Choroid plexus epithelial cell (primary cell): ENCODE measurements around the gene CHKA.

ENCODE experiments used
- DNase-seq: peaks from one replicate; pipeline ENCODE4 v3.0.0-alpha.2; 2010; ENCODE audit warnings: low read depth
- H3K4me3 ChIP-seq: 2 replicates; pipeline ENCODE4 v1.5.1; 2011; ENCODE audit warnings: low read depth, mild to moderate bottlenecking, control low read depth, low read length, moderate library complexity
- TF ChIP-seq, protein P1 (sequence below): conservative IDR thresholded peaks from 2 replicates; pipeline ENCODE4 v1.5.1; 2011; ENCODE audit warnings: low read depth, mild to moderate bottlenecking, control low read depth, inconsistent platforms, low read length, moderate library complexity

The CHKA gene

DNA sequence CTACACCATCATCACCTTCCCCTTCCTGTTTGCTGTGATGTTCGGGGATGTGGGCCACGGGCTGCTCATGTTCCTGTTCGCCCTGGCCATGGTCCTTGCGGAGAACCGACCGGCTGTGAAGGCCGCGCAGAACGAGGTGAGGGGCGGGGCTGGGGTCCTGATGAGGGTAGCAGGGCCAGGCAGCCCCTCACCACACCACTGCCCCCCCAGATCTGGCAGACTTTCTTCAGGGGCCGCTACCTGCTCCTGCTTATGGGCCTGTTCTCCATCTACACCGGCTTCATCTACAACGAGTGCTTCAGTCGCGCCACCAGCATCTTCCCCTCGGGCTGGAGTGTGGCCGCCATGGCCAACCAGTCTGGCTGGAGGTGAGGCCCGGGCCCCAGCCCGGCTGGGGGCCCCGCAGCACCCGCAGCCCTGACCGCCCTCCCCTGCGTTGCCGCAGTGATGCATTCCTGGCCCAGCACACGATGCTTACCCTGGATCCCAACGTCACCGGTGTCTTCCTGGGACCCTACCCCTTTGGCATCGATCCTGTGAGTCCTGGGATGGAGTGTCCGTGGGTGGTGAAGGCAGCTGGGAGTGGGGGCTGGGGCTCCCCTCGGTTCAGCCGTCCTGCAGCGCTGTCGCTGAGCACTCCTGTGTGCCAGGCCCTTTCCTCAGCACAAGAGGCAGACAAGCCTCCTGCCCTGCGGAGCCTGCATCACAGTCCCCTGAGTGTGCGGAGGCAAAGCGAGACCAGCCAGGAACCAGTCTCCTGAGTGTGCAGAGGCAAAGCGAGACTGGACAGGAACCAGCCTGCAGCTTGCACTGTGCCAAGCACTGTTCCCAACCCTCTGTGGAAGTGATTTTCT, 73.5 kb downstream of the CHKA start:
- TF ChIP-seq, protein P1, sequence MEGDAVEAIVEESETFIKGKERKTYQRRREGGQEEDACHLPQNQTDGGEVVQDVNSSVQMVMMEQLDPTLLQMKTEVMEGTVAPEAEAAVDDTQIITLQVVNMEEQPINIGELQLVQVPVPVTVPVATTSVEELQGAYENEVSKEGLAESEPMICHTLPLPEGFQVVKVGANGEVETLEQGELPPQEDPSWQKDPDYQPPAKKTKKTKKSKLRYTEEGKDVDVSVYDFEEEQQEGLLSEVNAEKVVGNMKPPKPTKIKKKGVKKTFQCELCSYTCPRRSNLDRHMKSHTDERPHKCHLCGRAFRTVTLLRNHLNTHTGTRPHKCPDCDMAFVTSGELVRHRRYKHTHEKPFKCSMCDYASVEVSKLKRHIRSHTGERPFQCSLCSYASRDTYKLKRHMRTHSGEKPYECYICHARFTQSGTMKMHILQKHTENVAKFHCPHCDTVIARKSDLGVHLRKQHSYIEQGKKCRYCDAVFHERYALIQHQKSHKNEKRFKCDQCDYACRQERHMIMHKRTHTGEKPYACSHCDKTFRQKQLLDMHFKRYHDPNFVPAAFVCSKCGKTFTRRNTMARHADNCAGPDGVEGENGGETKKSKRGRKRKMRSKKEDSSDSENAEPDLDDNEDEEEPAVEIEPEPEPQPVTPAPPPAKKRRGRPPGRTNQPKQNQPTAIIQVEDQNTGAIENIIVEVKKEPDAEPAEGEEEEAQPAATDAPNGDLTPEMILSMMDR, result no peak
- no peak for DNase-seq

GRCh38 chr11:68044898-68045351, 76.3 kb downstream of the CHKA start:
- TF ChIP-seq, protein P1, result no peak
- no peak overlapping the region for H3K4me3 ChIP-seq
- DNase-seq, result no peak

More for the DNA sequence above, 73.5 kb downstream of the CHKA start:
- no peak overlapping the region for H3K4me3 ChIP-seq

DNA sequence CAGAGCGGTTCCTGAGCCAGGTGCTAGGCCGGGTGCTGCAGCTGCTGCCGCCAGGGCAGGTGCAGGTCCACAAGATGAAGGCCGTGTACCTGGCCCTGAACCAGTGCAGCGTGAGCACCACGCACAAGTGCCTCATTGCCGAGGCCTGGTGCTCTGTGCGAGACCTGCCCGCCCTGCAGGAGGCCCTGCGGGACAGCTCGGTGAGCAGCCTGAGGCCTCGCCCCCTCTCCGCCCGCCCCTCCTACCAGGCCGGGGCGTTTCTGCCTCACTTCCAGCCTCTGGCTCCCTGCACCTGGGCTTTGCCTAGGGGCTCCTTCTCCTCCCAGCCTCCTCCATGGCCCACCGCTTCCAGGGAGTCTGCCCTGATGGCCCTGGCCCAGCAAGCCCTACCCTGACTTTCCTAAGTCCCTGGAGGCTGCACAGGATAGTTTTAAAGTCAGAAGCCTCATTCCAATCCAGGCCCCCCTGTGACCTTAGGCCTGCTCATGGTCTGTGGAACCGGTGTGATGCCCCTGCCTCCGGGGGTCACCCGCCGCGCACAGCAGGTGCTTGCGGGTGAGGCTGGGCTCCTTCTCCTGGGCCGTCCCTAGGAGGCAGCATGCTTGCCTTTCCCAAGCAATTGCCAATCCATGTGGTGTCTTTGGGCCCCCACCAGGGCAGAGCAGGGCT, 76.9 kb downstream of the CHKA start:
- TF ChIP-seq, protein P1, result peak; percentile 24
- no peak for DNase-seq
- peak overlapping the region; percentile 3 for H3K4me3 ChIP-seq

- H3K4me3 ChIP-seq, result peak overlapping the region; percentile 3
- DNase-seq, result peak; percentile 93
- TF ChIP-seq, protein P1, result no peak
Measured at GRCh38 chr11:68043349-68044144, 77.6 kb downstream of the CHKA start.

GRCh38 chr11:68043029-68043348, 78.2 kb downstream of the CHKA start:
- DNase-seq, result no peak
- H3K4me3 ChIP-seq, result no peak overlapping the region
- TF ChIP-seq, protein P1, result no peak

- DNase-seq, result no peak
- TF ChIP-seq, protein P1, result no peak
- H3K4me3 ChIP-seq, result no peak overlapping the region
Measured at GRCh38 chr11:68042219-68043028, 78.8 kb downstream of the CHKA start.
